Activated CD4-positive, alpha-beta T cell treated with anti-CD3 and anti-CD28 coated beads, Interleukin-2, amount 50 U/mL, for 1 hour (primary cell): ENCODE results near the gene TWIST2.

Source experiments
- DNase-seq: peaks from one replicate; pipeline ENCODE4 v3.0.0-alpha.2; 2020

TWIST2 gene

DNA sequence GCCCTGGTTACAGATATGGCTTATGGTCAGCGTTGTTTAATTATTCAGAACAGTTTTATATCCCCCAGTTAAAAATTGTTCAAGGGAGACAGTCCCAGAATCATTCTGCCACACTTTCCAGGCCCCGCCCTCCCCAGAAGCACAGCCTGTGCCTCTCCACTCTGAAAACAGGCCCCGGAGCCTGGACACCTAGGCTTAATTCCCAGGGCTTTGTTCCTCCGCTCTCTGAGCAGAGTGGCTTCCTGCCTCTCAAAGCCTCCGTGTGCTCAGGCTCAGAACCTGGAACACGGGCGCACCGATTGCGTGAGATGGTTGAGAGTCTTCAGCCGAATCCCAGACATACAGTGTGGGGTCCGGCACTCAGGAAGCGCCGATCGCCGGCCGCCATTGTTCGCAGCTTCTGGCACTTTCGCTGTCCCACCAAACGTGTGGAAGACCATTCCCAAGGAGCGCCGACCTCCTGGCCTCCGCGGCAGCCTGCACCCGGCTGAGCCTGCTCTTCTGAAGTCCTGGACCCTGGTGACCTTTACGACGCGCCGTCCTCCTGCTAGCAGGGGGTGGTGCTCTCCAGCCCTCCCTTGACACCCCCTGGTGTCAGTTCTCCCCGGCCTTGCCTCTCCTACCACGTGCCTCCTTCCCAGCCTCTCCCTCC, 45.6 kb downstream of the TWIST2 start:
- no peak for DNase-seq

DNA sequence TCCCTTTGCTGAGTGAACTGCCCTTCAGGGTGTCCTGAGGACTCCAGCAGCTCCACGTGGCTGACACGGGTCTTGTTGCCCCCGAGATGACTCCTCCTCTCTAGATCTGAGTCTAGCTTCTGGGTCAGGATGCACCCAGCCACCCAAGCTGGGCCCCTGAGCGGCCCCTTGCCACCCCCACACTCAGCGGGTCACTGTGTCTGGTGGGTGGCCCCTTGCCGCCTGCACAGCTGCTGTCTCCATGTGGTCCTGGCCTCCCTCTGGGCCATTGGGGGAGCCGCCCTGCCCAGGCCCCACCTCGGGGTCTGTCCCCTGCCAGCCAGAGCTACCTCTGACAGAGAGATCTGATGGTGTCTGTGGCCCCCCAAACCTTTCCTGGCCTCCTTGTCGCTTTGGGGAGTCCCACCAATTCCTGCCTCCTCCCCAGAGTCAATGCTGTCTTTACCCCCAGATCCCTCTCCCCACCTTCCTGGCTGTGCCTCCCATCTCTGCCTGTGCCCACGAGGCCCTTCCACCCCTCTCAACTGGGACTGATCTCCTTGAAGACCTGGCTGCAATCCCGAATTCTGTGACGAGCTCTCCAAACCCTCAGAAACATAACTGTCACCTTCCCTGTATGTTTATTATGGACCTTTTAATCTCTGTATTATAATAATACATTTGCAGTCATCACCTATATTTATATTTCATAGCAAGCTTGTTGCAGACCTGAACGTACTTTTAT, 46.5 kb downstream of the TWIST2 start:
- no peak for DNase-seq

DNA sequence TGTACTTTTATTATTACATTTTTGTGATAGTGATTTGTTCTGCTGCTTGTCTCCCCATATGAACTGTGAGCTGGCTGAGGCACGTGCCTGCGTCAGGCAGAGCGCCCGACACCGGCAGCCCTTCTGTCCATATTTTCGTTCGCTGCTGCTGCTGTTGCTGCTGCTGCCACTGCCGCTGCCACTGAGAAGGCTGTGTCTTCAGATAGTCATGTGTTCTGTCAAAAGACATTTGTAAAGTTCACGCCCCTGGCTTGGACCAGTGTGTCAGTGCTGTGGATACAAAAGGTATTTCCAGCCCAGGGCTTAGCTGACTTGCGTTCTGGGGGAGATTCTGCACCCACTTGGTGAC, 47.0 kb downstream of the TWIST2 start:
- no peak for DNase-seq

DNA sequence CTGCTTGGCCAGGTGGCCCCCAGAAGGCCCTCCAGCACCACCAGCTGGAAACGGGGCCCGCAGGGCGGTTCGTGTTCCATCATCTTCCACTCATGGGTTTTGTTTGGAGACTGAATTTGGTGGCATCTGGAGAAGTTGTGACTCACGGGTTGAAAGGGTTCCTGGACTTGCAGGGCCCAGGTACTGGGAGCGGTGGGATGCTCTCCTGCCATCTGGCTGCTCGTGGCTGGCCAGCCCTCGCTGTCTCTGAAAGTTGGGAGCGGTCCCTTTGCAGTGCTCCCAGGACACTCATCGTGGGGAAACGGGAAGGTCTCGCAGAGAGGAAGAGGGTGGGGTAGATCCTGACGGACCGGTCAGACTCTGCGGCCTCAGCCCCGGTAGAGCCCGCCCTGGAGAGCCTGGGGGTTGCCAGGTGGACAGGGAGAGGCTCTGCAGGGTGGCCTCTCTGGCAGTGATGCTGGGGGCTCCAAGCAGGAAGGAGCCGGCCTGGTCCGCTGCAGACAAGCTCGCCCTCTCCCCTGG, 47.5 kb downstream of the TWIST2 start:
- no peak for DNase-seq

DNA sequence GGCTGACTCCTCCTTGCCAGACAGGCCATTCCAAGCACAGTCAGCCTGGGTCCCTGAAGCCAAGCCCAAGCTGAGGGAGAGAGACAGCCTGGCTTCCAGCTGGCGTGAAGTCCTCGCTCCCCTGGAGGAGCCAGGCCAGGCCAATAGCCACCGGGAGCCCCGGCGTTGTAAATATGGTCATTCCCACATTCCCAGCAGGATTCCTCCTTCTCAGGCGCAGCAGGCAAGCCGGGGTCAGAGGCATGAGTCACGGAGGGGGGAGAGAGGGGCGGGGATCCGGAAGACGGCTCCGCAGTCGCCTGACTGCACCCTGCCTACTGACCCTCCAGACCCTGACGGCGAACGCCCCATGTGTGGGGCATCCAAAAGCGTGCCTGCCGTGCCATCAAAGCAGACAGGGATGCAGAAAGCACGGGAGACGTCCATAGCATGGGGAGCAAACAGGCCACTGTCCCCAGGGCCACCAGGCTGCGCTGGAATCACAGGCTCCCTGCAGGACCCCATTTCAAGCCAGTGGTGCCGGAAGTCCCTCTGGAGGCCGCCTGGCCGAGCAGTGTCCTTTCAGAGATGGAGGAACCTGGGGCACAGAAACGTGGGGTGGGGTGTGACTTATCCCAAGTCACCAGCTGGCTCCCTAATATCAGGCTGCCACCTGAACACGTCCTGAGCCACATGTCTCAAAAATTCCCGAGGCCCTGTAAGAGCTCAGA, 48.2 kb downstream of the TWIST2 start:
- DNase-seq, result no peak

DNA sequence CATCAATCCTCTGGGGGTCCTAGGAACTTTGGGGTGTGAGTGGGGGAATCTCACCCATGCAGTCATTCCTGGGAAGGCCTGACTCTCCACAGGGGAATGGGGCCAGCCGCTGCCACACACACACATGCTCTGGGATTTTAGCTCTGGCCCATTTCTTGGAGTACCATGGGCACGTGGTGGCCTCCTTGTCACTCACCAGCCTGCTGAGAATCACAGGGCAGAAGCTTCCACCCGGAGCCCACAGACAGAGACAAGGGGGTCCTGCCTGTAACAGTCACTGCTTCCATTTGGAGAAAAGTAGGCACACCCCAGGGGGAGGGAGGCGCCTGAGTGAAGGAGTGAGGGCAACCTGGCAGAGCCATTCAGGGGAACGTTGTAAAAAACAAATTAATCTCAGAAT, 48.8 kb downstream of the TWIST2 start:
- no peak for DNase-seq

DNA sequence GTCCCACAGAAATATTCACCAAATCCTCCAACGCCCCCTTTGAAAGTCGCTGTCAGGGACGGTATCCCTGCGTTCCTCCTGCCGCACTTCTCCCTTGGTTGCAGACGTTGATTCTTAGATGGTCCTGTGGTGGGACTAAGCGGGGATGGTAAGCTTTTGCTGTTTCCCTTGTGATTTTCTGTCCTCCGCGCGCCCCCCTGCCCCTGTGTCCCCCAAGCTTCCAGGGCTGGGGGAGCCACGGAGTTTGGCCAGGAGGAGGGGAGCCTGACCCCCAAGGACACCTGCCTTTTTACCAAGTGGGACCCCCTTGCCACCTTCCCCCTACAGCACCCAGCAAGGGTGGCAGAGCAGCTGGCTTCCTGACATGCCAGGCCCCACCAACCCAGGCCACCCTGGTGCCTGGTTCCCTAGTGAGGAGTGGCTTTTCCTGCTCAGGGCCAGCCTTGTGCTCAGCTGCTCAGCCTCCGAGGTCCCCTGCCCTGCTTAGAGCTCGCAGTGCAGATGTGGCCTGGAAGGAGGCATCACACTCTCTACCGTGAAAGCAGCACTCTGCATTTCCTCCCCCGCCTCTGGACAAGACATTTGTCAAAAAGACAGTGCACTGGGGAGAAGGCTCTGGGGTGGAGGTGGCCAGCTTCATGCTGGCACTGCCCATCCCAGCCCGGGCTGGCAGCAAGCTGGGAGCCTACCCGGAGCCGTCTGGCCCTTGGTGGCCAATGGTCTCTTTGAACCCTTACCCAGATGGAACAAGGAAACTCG, 49.4 kb downstream of the TWIST2 start:
- no peak for DNase-seq

DNA sequence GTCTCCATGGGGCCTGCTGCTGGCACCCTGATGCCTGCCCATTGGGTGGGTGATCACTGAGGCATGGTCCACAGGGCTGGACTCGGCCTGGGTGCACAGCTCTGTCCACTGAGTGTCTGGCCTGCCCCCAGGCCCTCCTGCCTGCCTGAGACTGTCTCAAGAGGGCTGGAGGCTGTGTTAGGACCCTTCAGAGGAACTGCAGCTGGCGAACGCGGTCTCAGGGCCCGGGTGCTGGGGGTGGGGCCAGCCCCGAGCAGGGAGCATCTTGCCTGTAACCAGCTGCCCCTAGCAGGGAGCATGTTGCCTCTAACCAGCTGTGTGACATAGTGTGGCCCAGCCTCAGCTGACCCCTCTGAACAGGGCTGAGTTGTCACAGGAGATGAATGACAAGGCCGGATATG, 50.0 kb downstream of the TWIST2 start:
- no peak for DNase-seq

DNA sequence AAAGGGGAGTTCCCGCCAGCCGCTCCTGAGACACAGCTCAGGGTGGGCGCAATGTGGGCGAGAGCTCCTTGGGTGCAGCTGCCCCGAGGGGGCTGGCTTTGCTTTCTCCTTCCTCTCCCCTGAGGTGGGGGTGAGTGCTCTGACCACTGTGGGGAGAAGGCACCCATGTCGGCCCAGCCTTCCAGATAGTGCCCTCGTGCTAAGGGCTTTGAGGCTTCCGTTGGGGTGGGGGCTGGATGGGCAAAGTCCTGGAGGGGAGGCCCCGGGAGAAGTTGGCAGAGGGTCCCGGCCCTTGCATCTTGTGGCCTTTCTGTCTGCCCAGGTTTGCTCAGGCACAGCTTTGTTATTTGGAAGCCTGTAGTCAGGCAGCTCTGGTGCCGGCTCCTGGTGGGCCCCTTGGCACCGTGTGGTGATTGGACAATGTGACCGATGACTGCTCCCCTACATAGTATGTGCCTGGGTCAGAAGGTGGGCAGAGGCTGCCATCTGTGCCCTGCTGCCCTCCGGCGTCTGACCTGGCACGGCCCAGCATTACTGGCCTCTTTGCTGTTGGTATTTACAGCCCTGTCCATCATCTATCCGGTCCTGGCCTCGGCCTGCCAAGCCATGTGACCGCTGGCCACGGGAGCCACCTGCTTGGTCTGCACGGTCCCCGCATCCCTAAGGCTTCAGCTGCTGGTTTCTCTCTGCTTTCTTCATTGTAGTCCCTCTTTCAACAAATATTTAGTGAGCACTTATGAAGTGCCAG, 50.8 kb downstream of the TWIST2 start:
- DNase-seq, result no peak

DNA sequence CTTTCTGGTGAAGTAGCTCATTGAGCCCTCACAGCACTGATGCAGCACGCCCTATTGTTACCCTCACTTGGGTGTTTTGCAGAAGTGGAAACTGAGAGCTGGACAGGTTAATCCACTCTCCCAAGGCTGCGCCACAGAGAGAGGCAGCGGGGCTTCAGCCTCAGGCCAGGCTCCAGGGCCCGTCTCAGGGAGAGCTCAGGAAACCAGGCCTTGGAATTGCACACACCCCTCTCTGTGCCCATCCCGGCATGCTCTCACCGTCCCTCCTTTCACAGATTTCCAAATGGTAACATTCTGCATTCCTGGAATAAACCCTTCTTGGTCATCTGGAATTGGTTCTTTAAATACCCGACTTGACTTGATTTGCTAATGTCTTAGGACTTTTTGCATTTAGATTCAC, 51.5 kb downstream of the TWIST2 start:
- DNase-seq, result no peak

DNA sequence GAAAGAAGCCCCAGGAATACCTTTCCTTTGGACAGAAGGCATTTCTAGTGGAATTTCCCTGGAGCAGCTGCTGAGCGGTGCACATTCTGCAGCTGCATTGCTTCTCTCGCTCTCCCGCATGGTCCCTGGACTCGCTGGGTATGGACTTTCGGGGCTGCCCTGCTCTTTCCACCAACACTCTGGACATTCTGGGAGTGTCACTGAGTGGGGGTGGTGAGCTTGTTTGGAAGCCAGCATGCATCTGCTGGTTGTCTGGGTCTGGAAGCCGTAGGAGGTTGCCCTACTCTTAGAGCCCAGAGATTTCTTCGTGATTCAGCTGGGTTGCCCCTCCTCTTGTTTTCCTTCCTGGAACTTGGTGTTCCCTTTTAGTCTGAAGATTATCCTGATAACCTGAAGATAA, 52.6 kb downstream of the TWIST2 start:
- DNase-seq, result no peak

DNA sequence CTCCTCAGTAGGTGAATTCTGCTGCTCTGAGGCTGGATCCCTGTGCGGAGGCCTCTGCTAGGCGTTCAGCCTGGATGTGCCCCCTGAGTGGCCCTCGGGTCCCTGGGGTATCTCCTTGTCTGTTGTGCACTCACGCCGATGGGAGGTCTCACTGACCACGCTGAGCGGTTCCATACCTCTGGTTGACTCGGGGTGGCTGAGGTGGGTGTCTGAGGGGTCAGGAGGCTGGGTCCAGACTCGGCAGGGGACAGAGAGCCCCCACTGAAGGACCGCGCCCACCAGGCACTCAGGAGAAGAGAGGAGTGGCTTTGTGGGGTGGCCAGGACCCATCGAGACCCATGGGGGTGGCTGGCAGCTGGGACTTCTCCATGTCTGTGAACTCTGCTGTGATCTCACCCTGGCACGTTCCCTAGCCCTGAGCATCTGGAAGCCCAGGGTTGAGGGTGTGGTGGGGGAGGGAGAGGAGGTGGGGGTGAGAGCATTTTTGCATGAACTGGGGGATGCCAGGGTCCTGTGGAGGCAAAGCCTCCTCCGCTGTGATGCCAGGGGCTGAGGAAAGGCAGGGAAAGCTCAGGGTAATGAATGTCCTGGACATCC, 53.7 kb downstream of the TWIST2 start:
- DNase-seq, result no peak

DNA sequence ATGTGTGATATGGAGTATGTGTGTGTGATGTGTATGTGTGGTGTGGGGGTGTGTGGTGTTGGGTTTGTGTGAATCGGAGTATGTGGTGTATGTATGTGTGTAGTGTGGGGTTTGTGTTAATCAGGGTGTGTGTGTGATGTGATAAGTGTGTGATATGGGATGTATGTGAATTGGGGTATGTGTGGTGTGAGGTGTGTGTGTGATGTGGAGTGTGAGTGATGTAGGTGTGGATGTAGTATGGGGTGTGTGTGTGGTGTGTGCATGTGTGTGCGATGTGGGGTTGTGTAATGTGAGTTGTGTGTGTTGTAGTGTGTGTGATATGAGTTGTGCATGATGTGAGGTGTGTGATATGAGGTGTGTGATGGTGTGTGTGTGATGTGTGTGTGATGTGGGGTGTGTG, 54.4 kb downstream of the TWIST2 start:
- DNase-seq, result no peak

DNA sequence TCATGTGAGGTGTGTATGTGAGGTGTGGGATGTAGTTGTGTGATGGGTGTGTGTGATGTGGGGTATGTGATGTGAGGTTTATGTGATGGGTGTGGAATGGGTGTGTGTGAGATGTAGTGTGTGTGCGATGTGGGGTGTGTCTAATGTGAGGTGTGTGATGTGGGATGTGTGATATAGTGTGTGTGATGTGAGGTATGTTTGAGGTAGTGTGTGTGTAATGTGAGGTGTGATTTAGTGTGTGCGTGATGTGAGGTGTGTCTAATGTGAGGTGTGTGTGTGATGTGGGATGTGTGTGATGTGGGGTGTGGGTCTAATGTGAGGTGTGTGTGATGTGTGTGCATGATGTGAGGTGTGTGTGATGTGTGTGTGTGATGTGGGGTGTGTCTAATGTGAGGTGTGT, 55.3 kb downstream of the TWIST2 start:
- no peak for DNase-seq

DNA sequence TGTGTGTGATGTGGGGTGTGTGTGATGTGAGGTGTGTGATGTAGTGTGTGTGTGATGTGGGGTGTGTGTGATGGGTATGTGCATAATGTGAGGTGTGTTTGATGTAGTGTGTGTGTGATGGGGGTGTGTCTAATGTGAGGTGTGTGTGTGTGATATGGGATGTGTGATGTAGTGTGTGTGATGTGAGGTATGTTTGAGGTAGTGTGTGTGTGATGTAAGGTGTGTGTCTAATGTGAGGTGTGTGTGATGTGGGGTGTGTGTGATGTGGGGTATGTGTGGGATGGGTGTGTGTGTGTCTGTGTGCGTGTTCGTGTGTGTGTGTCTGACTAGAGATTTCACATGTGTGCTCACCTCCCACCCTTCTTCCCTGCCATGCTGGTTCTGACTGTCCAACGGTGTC, 56.3 kb downstream of the TWIST2 start:
- no peak for DNase-seq

DNA sequence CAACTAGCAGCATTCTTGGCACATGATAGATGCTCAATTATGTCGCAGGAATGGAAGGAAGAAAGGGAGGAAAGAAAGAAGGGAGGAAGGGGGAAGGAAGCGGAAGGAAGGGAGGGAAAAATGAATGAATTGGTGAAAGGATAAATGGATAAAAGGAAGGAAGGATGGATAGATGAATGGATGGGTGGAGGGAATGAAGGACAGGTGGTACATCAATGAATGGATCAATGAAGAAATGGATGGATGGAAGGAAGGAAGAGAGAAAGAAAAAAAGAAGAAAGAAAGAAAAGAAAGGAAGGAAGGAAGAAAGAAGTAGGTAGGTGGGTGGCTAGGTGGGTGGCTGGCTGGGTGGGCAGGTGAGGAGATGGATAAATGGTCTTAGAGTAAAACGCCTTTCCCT, 56.8 kb downstream of the TWIST2 start:
- no peak for DNase-seq

DNA sequence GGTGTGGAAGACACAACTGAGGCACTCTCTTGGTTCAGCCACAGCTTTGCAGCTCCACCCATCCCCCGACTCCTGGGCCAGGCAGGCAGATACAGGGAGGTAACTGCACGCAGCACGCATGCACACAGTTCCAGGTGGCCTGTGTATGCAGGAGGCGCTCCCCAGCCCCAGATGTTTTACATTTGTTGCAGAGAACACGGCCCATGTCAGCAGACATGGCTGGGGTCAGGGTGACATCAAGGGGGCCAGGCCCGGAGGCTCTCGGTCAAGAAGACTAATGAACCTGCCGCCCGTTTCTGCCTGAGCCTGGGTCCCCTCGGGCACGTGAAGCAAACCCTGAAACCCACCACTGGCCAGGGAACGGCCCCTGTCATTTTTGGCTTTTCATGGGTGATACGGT, 57.3 kb downstream of the TWIST2 start:
- DNase-seq, result no peak

DNA sequence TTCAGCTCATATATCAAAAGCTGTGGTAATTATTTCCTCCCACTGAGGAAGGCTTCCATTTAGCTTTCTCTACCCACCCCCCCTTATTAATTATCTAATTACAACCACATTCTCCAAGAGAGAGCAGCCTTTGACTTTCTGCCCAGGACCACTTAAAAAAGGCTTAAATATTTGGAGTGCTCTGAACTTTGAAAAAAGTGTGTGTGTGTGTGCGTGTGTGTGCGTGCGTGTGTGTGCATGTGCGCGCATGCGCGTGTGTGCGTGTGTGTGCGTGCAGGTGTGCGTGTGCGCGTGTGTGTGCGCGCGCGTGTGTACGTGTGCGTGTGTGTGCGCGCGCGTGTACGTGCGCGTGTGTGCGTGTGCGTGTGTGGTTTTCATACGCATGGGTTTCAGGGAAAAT, 57.8 kb downstream of the TWIST2 start:
- no peak for DNase-seq

DNA sequence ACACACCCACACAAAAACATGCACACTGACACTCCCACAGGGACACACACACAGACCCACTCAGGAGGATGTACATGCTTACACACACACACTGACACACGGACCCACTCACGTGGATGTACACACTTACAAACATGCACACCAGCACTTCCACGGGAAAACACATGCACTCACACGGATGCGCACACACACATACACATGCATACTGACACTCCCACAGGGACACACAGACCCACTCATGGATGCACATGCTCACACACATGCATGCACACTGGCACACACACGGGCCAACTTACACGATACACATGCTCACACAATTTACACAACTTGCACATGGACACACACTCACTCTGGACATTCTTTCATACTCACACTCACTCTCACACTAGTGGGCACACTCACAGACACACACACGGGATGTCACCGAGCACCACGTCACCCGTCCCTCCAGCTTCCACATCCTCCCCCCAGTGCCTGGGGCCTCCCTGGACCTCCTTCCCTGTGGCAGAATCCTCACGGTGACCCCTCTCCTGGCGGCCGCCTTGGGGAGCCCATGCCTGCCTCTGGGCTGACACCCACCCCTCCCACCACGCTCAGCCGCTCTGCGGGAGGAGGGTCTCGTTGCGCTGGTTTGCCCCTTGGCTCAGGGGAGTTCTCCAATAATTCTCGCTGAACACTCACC, 58.5 kb downstream of the TWIST2 start:
- DNase-seq, result no peak

DNA sequence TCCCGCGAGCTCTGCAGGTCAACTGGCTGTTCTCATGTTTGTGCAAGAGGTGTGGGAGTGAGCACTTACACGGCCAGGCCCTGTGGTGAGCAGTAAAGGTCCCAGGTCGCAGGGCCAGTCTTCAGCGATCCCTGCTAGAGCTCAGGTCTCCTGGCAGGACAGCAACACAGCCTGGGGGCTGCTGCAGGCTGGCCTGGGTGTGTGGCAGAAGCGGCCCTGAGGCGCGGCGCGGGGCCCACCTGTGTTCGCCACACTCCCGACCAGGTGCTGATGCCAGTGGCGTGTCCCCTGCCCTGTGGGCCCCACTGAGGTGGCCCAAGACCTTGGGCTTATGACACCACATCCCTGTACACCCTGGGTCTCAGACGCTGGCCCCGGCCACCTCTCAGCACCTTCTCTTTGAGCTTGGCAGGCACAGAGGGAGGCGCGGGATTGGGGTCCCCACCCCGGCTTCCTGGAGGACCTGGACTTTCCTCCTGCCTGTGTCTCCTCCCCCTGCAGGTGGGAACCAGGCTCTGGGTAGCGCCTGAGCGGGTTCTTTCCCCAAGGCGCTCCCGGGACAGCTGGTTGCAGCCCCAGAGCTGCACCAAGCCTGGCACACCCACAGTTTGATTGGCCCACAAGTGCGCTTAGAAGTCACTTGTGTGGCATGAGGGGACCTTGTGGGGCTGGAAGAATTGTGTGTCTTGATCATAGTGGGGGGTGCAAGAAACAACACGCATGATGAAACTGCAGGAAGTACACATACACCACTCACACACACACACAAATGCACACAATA, 59.2 kb downstream of the TWIST2 start:
- no peak for DNase-seq

DNA sequence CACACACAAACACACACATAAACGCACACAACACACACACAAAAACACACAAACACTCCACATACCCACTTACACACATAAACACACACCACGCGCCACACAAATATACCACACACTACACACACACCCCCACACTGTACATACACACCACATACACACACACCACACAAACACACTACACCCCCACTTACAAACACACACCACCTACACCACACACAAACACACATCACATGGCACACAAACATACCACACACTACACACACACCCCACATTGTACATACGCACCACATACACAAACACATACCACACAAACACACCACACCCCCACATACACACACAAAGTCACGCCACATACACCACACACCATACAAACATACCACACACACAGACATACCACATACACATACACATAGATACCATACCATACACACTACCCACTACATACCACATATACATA, 59.9 kb downstream of the TWIST2 start:
- DNase-seq, result no peak
